Nucleus accumbens (tissue), 56 donors: Measurements from ENCODE around the gene CMPK2.
"Not testable (repeated sequence)": the region's sequence is repeated elsewhere in the genome, so short reads cannot be mapped to it uniquely, and the experiment has no call there.

ENCODE experiments used
- DNase-seq, 56 donors: peaks; one replicate each; lab custom pipeline; 2025; lab: John Stamatoyannopoulos, UW

The CMPK2 gene, protein sequence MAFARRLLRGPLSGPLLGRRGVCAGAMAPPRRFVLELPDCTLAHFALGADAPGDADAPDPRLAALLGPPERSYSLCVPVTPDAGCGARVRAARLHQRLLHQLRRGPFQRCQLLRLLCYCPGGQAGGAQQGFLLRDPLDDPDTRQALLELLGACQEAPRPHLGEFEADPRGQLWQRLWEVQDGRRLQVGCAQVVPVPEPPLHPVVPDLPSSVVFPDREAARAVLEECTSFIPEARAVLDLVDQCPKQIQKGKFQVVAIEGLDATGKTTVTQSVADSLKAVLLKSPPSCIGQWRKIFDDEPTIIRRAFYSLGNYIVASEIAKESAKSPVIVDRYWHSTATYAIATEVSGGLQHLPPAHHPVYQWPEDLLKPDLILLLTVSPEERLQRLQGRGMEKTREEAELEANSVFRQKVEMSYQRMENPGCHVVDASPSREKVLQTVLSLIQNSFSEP

DNA sequence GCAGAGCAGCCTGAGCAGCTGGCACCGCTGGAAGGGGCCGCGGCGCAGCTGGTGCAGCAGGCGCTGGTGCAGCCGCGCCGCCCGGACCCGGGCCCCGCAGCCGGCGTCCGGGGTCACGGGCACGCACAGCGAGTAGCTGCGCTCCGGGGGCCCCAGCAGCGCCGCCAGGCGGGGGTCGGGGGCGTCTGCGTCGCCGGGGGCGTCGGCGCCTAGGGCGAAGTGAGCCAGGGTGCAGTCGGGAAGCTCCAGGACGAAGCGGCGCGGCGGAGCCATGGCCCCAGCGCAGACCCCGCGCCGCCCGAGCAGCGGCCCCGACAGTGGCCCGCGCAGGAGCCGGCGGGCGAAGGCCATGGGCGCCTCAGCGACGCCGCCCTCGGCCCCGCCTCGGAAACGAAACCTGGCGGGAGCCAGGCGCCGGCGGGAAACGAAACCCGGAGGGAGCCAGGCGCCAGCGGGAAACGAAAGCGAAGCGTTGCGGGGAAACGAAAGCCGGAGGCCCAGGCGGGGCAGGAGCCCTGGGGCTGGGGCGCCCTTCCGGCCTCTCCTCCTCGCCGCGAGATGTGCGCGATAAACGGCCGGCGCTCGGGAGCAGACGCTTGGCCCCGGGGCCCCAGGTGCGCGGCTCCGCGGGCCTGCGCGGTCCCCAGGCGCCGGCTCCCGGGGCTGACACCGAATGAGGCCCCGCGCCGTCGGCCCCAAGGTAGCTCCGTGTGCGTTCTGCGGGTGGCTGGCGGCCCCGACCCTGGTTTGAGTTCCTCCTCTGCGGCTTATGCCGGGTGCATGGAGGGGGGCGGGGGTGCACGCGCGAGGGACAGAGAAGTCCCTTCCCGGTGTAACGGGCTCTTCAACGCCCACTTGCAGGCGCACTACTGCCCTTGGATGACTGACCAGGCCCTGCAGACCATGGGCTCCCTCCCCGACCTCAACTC is at the start of gene CMPK2:
Gene CMPK2 (minus strand): TSS at position 562 of the 929 bp plus-strand sequence. CDS start 211 bp downstream, at position 351.
- peak in 42 of 56 donors; percentile 6 to 74 (median 44) for DNase-seq

DNA sequence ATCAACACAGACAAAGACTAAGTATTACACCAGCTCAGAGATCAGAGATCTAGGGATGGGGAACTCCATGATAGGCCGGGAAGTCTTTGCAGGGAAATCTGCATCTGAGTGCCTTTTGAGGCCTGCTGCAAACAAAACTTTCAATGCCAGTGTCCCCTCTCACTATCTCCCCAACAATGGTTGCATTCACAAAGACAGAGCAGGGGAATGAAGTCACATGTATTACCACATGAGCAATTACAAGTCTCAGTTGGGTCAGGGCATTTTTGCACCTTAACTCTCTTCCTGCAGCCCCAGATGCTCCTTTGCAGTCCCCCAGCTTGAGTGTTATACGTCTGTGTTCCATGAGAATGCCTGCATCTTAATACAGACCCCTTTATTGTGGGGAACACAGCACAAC is 49.7 kb upstream of the CMPK2 start:
- DNase-seq, result peak in 7 of 56 donors; percentile 20 to 53 (median 30)

DNA sequence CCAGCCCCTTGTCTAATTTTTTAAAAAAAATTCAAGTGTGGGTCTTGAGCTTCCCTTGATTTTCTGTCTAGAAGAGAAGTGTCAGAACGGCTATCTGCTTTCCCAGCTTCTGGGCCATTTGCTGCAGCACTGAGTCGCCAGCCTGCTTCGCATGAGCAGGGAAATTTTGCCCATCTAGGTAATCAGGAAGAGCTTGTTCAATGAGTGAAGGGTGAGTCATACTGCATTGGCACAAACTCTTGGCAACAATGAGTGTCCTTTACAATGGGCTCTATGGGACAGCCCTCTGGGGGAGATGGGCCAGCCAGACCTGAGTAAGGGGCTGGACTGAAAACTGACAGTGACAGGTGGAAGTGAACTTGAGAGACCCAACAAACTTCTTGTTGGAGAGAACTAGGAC is 49.1 kb upstream of the CMPK2 start:
- peak in 1 of 56 donors; percentile 43 for DNase-seq

DNA sequence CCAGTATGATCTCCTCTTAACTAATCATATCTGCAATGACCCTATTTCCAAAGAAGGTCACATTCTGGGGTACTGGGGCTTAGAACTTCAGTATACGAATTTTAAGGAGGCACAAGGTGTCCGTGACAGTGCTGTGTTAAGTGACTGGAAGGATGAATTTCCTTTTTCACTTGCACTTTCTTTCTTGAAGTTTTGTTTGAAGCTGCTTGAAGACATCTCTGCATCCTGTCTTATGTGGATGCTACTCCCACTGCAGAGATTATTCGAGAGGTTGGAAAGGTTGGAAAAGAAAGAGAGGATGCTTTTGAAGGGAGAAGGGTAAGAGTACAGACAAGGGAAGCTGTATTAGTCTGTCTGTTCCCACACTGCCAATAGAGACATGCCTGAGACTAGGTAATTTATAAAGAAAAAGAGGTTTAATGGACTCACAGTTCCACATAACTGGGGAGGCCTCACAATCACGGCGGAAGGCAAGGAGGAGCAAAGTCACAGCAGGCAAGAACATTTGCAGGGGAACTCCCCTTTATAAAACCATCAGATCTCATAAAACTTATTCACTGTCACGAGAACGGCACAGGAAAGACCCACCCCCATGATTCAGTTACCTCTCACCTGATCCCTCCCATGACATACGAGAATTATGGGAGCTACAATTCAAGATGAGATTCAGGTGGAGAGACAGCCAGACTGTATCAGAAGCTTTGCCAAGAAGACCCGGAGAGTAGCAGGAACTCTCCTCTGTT is 47.9 kb upstream of the CMPK2 start:
- DNase-seq, result no peak

DNA sequence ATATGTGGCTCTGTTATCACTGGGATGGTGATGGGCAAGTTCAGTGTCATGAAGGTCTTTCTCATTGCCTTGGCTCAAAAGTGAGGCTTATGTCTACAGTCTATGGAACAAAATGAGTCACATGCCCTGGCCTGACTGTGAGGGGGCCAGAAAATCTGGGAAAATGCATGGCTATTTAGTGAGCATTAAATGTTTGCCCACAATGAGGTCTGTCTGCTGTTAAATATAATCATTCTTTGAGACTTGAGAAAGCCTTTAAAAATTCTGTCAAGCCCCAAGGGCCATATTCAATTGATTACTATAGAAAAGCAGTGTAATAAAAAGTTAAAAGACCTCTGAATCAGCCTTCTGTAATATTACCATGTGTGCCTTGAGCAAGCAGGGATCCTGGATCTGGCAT is 46.0 kb upstream of the CMPK2 start:
- DNase-seq, result no peak

DNA sequence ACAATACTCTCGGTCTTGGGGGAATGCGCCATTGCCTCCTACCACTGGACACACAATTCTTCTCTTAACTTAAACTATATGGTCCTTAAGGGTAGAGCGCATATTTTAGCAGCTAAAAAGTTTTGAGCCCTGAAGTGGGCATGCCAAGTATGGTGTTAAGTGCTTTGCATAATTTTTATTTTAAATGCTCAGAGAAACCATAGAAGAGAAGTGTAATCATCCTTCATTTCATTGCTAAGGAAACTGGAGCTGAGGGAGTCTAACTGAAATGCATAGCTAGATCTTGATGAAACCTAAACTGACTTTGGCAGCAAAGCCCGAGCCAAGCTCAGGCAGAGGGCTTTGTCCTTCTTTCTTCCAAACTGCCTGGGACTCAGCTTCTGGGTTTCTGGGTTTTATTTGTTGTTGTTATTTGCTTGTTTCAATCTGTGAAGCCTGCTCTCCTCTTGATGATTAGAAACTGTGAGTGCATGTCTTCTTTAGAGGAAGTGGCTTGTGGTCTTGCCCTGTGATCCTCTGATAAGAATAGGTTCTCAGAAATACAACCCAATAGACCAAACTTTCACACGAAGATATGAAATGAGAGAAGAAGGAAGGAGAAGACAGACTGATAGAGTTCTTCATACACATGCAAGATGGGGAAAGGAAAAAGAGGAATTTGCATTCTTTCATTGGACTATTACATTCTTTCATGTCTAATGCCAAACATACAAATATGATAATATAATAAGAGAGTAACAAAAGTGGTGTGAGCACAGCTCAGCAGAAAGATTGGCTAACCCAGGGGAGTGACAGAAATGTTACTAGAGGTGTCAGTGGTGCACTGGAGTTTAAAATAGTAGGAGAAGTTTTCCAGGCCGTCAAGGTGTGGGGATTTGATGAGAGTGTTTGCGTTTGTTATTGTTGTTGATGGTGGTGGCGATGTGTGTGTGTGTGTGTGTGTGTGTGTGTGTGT is 44.0 kb upstream of the CMPK2 start:
- DNase-seq, result no peak

DNA sequence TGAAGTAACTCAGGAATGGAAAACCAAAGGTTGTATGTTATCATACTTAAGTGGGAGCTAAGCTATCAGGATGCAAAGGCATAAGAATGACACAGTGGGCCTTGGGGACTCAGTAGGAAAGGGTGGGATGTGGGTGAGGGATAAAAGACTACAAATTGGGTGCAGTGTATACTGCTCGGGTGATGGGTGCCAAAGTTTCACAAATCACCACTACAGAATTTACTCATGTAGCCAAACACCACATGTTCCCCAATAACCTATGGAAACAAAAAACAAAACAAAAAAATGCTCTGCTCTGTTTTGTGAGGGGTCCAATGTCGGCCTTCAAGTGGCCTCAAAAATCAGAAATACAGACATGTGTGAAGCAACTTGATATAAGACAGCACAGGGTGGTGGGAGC is 42.6 kb upstream of the CMPK2 start:
- no peak for DNase-seq

DNA sequence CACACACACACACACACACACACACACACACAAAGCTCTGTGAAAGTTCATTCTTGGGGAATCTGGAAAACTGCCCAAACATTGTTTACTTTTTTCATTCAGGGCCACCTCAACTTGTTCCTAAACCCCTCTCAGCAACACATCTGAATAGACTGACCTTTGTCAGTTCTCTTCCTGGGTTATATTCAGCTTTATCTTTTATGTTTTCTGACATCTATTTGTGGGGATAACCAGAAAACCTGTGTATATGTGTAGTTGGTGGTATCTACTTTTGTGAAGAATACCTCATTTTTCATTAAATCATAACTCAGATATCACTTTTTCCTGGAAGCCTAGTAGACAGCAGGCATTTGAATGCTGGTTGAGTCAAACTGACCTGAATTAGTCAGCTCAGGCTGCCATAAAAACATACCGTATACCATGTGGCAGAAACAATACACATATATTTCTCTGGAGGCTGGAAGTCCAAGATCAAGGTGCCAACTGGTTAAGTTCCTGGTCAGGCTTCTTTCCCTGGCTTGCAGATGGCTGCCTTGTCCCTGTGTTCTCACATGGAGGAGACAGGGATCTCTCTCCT is 40.5 kb upstream of the CMPK2 start:
- no peak for DNase-seq

DNA sequence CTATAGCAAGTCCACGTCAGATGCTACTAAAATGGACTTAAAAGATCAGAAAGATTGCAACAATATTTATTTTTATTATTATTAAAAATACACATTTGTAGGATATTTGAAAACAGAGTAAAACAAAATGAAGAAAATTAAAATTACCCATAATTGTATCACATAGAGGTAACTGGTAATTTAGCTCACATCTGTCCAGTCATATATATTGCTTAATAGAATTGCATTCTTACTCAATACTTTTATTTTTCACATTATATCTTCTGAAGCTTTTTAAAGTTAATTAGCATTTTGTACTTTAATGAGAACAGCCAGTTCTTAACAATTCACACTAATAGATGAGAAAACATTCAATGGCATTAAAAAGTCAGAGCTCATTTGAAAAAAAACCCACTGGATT is 40.0 kb upstream of the CMPK2 start:
- DNase-seq, result no peak

DNA sequence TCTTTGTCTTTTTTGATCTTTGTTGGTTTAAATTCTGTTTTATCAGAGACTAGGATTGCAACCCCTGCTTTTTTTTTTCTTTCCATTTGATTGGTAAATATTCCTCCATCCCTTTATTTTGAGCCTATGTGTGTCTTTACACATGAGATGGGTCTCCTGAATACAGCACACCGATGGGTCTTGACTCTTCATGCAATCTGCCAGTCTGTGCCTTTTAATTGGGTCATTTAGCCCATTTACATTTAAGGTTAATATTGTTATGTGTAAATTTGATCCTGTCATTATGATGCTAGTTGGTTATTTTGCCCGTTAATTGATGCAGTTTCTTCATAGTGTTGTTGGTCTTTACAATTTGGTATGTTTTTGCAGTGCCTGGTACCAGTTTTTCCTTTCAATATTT is 36.9 kb upstream of the CMPK2 start:
- DNase-seq, result not testable (repeated sequence)

DNA sequence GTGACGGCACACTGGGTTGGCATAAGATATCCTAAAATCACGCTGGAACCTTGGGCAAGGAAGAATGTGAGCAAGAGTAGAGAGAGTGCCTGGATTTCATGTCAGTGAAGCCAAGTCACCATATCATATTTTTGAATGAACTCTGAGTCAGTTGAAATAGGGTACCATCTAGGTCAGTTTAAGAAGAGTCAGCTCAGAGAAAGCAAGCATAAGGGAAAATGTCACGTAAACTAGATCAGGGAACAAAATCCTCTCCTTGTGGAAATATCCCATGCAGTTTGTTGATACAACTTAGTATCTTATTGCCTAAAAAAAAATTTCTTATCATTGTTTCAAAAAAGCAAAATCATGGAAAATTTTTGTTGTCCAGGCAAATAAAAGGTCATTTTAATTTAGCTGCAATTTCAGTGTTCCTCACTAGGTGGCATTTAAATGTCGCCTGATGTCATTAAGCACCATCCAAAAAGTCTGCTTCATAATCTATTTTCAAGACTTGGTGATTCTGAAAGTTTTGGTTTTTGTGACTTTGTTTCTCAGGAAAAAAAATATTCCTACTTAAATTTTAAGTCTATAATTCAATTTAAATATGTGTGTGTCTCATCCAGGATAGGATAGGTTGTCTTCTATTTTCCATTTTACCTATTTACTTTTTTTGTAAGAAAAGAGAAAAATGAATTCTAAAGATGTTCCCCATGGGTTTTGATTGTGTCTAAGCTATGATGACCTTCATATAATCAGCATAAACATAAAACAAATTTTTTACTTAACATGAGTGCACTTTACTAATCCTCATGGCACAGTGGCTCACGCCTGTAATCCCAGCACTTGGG is 31.4 kb upstream of the CMPK2 start:
- DNase-seq, result no peak

DNA sequence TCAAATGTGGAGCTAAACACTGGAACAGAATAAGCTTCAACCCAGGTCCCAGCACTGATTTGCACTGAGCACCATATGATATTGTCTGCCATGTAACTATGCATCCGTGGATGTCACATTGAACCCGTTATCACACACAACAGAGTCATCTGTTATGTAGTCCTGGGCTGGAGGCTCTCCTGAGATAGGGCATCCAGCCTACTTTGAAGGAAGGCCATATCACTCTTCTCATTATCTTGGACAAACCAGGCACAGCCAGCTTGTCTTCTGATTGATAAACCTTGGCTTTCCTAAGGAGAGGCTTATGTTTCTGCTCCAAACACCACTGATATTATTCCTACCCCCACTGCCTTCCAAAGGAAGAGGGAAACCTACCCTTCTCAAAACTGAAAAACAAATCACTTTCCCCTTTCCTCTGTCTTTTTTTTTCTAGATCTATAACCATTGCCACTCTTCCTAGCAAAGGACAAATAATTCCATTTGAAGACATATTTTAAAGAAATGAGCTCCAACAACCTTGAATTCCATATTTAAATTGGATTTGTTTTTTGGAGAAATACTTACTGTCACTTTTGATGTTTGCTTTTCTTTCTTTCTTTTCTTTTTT is 28.3 kb upstream of the CMPK2 start:
- DNase-seq, result no peak

DNA sequence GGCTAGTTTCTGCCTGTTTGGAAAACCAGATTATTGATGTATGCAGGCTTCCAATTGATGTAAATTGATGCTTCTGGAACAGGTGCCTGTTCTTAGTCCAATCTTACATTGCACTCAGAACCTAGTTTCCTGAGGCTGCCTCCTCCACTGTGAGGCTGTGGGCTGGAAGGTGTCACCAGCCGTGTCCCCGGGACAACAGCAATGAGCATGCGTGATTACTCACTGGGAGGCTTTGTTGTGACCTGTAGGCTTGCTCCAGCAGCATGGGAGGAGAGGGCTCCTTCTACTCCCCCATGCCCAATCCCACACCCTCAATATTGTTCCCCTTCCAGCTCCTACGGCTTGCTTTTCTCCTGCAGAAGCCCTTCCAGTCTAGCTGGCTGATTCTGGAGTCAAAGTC is 23.0 kb upstream of the CMPK2 start:
- peak in 1 of 56 donors; percentile 1 for DNase-seq

DNA sequence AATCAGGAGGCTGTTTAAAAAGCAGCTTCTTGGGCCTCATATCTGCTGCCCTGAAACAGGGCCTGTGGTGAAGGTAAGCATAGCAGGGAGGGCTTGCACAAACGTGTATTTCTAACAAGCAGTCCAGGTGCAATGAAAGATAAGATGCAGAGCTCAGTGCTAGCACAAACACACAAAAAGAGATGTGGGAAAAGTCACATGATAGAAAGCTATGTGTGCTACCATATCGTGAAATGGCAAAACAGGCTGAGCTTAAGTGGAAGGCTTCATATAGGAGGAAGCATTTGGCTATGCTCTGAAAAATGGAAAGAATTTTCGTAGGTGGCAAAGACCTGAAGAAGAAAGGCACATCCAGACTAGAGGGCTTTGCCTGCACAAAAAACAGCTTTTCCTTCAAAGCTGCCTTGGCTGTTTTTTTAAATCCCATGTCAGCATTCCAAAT is 22.1 kb upstream of the CMPK2 start:
- no peak for DNase-seq

DNA sequence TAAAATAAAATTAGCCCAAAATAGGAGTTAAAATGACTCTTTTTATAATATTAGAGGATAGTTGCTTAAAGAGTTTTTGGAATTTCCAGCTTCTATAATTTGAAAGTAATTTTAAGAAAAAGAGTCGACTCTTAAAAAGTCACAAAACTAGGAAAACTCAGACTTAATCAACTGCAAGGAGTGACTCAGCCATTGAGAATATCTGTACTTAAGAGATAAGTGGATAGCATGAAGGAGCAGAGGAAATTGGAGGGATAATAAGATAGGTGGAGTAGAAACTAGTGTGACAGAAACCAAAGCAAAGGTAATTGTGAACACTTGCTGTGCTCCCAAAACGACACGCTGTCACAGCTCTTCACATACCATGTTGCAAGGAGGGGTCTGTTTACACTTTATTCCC is 20.3 kb upstream of the CMPK2 start:
- DNase-seq, result no peak

DNA sequence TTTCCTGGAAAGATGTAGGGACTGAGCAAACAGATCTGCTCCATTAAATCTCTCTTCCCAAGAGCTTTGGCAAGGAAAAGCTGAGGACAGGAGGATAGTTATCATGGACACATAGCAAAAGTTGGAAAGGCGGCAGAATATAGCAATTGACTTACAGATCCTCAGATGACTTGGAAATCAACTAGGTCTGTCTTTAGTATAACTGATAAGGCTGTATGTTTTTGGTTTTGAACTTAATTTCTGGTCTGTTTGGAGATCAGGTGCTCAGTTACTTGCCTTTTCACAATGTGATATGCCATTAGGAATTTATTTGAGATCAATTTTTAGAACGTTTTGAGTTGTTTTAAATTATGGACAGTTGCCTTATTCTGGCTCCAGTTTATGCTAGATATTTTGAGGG is 19.8 kb upstream of the CMPK2 start:
- no peak for DNase-seq

DNA sequence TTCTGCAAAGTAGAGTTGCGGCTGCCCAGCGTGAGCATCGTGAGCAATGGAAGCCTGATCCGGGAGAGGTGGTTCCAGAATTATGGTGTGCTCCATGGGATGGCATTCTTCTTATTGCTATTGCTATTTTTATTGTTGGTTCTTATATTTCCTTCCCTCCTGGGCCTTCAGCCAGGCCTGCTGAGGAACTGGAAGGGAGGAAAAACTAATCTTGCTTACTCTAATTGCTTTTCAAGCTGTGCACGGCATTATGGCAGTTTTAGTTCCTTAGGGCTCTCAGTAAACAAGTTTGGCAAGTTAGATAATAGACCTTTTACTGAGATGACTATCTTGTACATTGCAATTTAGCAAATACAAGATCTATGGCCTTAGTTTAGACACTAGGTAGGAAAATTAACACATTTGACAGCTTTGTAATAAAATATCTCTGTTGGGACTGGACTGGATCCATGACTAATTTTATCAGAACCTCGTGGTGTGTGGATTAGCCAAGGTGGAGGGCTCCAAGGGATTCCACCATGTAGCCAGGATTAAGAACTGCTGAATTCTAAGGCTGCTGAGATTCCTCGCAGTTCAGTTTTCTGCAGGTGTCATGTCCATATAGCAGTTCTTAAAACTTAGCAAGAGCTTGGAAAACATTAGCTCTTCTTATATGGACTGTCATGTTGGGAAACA is 17.9 kb upstream of the CMPK2 start:
- DNase-seq, result no peak
